ENCODE data around the gene SCNN1B. TPM values are rescaled to one million over a fixed set of nuclear protein-coding genes. Genes with fewer than 3 reads are reported as not detected.

SCNN1B gene
- total RNA-seq, 1 experiment from 2014 or later, result not detected

GRCh38 chr16:23401139-23401538 is 99.0 kb downstream of the SCNN1B start:
- Mint-ChIP-seq H3K4me3 (ENCODE audit: unreplicated experiment) (no peak overlapping the region), H3K27me3 (ENCODE audit: insufficient read depth, unreplicated experiment) (no peaks in the 10 kb centered on the region), H3K4me1 (ENCODE audit: low read depth, unreplicated experiment) (no peaks in the 10 kb centered on the region), H3K36me3 (ENCODE audit: insufficient read depth, unreplicated experiment) (peaks cover 10% of the 10 kb centered on the region), H3K27ac (ENCODE audit: unreplicated experiment) (no peak overlapping the region), H3K9me3 (ENCODE audit: unreplicated experiment) (no peaks in the 10 kb centered on the region)
- H3K4me1 ChIP-seq, result no peaks in the 10 kb centered on the region
- no TSS peak for BruUV-seq (replicated peaks)
- ChIA-PET CTCF (no interaction called here), POLR2A (no interaction called here)
- H3K27me3 ChIP-seq (replicated peaks; ENCODE audit: control insufficient read depth, insufficient read depth, low read length), result no peaks in the 10 kb centered on the region
- H3K4me3 ChIP-seq (ENCODE audit: low read depth, low read length), result no peak overlapping the region
- no peak for DNase-seq
- intact Hi-C loops (cut with micrococcal nuclease; ENCODE audit: unreplicated experiment), result no loop called here
- H3K36me3 ChIP-seq (ENCODE audit: control insufficient read depth, insufficient read depth, low read length), result no peaks in the 10 kb centered on the region
- H3K9me3 ChIP-seq, result no peaks in the 10 kb centered on the region
- TF ChIP-seq, protein P1, sequence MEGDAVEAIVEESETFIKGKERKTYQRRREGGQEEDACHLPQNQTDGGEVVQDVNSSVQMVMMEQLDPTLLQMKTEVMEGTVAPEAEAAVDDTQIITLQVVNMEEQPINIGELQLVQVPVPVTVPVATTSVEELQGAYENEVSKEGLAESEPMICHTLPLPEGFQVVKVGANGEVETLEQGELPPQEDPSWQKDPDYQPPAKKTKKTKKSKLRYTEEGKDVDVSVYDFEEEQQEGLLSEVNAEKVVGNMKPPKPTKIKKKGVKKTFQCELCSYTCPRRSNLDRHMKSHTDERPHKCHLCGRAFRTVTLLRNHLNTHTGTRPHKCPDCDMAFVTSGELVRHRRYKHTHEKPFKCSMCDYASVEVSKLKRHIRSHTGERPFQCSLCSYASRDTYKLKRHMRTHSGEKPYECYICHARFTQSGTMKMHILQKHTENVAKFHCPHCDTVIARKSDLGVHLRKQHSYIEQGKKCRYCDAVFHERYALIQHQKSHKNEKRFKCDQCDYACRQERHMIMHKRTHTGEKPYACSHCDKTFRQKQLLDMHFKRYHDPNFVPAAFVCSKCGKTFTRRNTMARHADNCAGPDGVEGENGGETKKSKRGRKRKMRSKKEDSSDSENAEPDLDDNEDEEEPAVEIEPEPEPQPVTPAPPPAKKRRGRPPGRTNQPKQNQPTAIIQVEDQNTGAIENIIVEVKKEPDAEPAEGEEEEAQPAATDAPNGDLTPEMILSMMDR (IDR thresholded peaks at IDR 0.05; ENCODE audit: insufficient read depth in 1 of 2, low read depth in 1 of 2, low read length in 1 of 2, severe bottlenecking in 1 of 2, unreplicated experiment in 1 of 2), result no peak

DNA sequence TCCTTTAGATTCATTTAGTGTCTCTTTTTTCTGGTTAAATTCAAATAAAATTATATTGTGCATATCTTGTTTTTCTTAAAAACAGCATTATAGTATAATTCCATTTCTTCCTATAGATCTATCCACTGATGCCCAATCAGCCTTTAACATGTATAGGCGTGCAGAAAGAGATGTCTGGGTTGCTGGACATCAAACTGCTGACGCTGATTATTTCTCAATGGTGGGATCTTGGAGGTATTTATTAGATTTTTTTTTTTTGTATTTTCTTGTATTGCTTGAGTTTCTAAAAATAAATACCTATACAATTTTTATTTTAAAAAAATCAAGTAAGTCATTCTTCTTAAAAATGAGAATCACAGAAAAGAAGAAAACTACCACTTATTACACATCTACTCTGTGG is 100.0 kb downstream of the SCNN1B start:
- Histone ChIP-seq H3K36me3 (ENCODE audit: control insufficient read depth, insufficient read depth, low read length) (no peaks in the 10 kb centered on the region), H3K27me3 (replicated peaks; ENCODE audit: control insufficient read depth, insufficient read depth, low read length) (no peaks in the 10 kb centered on the region), H3K9me3 (no peaks in the 10 kb centered on the region), H3K4me1 (no peaks in the 10 kb centered on the region), H3K4me3 (ENCODE audit: low read depth, low read length) (no peak overlapping the region)
- no peaks in the 10 kb centered on the region for H3K27me3 Mint-ChIP-seq (ENCODE audit: insufficient read depth, unreplicated experiment)
- TF ChIP-seq, protein P1 (IDR thresholded peaks at IDR 0.05; ENCODE audit: insufficient read depth in 1 of 2, low read depth in 1 of 2, low read length in 1 of 2, severe bottlenecking in 1 of 2, unreplicated experiment in 1 of 2), result no peak
- no peak overlapping the region for H3K4me3 Mint-ChIP-seq (ENCODE audit: unreplicated experiment)
- no TSS peak for BruUV-seq (replicated peaks)
- no peak for DNase-seq
- ChIA-PET POLR2A (no interaction called here), CTCF (no interaction called here)
- H3K27ac Mint-ChIP-seq (ENCODE audit: unreplicated experiment), result no peak overlapping the region
- no peaks in the 10 kb centered on the region for H3K9me3 Mint-ChIP-seq (ENCODE audit: unreplicated experiment)
- intact Hi-C loops (cut with micrococcal nuclease; ENCODE audit: unreplicated experiment), result no loop called here
- H3K4me1 Mint-ChIP-seq (ENCODE audit: low read depth, unreplicated experiment), result no peaks in the 10 kb centered on the region
- H3K36me3 Mint-ChIP-seq (ENCODE audit: insufficient read depth, unreplicated experiment), result peaks cover 10% of the 10 kb centered on the region

DNA sequence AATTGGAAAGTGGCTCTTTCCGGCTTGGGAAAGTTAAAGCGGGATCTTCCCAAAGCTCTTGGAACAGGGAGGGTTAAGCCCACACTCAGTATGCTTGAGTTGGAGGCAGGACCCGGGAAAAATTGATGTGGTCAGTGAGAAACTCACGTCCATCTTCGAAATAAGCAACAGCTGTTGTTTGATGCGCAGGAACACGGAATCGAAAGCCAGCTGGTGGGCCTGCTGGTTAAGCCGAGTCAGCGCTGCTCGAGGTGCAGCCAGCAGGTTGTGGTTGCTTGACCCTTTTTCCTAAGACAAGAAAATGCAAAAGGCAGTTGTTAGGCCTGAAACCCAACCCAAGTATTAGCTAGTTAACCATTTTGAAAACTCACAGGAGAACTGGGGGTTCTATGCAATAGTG is 101.4 kb downstream of the SCNN1B start:
- Mint-ChIP-seq H3K27me3 (ENCODE audit: insufficient read depth, unreplicated experiment) (no peaks in the 10 kb centered on the region), H3K36me3 (ENCODE audit: insufficient read depth, unreplicated experiment) (peaks cover 5% of the 10 kb centered on the region), H3K4me1 (ENCODE audit: low read depth, unreplicated experiment) (no peaks in the 10 kb centered on the region), H3K4me3 (ENCODE audit: unreplicated experiment) (no peak overlapping the region), H3K27ac (ENCODE audit: unreplicated experiment) (no peak overlapping the region), H3K9me3 (ENCODE audit: unreplicated experiment) (no peaks in the 10 kb centered on the region)
- TF ChIP-seq, protein P1 (IDR thresholded peaks at IDR 0.05; ENCODE audit: insufficient read depth in 1 of 2, low read depth in 1 of 2, low read length in 1 of 2, severe bottlenecking in 1 of 2, unreplicated experiment in 1 of 2), result no peak
- Histone ChIP-seq H3K4me3 (ENCODE audit: low read depth, low read length) (no peak overlapping the region), H3K36me3 (ENCODE audit: control insufficient read depth, insufficient read depth, low read length) (no peaks in the 10 kb centered on the region), H3K27me3 (replicated peaks; ENCODE audit: control insufficient read depth, insufficient read depth, low read length) (no peaks in the 10 kb centered on the region), H3K9me3 (no peaks in the 10 kb centered on the region), H3K4me1 (no peaks in the 10 kb centered on the region)
- intact Hi-C loops (cut with micrococcal nuclease; ENCODE audit: unreplicated experiment), result no loop called here
- no peak for DNase-seq
- no TSS peak for BruUV-seq (replicated peaks)
- ChIA-PET CTCF (interaction anchor here (0.7 kb wide), 1 partner anchor 664 kb away, joined by 3 read pairs; no protein-coding TSS in a partner anchor), POLR2A (no interaction called here)
